ENCODE data around the gene NOXA1.
"Not testable (repeated sequence)": the region's sequence is repeated elsewhere in the genome, so short reads cannot be mapped to it uniquely, and the experiment has no call there.

The NOXA1 gene

DNA sequence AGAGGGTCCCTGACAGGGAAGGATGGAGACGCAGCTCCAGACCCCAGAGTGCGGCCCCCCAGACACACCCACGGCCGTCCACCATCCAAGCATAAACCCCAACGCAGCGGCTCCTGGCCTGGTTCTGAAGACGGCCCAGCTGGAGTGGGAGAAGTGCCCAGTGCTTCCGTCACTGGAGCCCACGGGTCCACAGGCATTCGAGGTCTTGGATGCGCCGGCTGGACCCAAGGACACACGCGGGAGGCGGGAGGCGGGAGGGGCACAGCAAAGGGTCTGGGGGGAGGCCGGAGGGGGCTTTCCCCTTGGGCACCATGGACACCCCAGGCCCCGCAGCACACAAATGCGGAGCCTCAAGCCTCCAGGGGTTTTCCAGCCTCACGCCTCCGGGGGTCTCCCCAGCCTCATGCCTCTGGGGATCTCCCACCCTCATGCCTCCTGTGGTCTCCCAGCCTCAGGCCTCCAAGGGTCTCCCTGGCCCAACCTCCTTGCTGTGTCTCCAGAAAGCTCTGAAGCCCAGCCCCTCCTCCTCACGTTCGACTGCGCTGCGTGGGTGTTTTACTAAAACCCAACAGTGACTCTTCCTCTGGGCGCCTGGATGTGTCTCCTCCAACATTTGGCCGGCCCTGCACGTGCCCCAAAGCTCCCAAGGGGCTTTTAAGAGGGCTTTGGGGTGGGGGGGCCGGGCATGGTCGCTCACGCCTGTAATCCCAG is 15.4 kb upstream of the NOXA1 start:
- DNase-seq: no peak
- H3K27ac Mint-ChIP-seq: no peak overlapping the region
- peaks cover 4% of the 10 kb centered on the region for H3K4me1 Mint-ChIP-seq
- H3K36me3 Mint-ChIP-seq: no peaks in the 10 kb centered on the region
- CTCF ChIA-PET: no interaction called here
- H3K4me3 Mint-ChIP-seq: no peak overlapping the region
- H3K9me3 Mint-ChIP-seq: no peaks in the 10 kb centered on the region
- H3K27me3 Mint-ChIP-seq: peaks cover 47% of the 10 kb centered on the region

DNA sequence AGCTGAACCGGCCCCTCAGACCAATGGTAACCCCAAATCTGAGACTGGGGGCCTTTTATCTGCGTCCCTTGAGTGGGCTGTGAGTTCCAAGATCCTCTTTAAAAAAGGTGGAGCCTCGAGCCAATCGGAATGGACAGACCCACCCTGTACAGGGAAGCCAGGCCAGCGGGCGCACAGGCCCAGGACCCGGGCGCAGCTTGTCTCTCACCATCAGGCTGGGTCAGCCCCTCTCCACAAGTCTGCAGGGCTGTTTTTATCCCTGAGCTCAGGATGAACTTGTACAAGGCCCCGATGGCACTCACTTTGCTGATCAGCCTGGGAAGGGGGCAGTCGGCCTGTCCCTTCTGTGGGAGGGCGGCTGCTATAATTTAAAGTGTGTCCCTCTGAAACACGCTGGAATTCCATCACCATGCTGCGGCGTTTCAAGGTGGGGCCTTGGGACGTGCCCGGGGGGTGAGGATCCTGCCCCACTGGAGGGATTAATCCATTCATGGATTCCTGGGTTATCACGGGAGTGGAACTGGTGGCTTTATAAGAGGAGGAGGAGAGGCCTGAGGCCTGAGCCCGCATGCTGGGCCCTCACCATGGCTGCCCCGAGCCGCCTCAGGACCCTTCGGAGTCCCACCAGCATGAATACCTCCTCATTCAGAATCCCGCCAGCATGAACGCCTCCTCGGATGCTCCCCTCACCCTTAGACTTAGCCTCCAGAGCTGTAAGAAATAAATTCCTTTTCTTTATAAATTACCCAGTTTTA is 14.4 kb upstream of the NOXA1 start:
- Mint-ChIP-seq H3K9me3 (no peaks in the 10 kb centered on the region), H3K4me3 (no peak overlapping the region), H3K27ac (no peak overlapping the region), H3K4me1 (peaks cover 8% of the 10 kb centered on the region), H3K36me3 (no peaks in the 10 kb centered on the region), H3K27me3 (peaks cover 47% of the 10 kb centered on the region)
- CTCF ChIA-PET: interaction anchor here (2.2 kb wide), 1 partner anchor 107 kb away, joined by 7 read pairs; the partner anchor contains the start of gene NRARP
- no peak for DNase-seq

GRCh38 chr9:137409515-137409914 is 13.7 kb upstream of the NOXA1 start:
- H3K4me3 Mint-ChIP-seq: no peak overlapping the region
- H3K27ac Mint-ChIP-seq: peak overlapping the region; percentile 52
- CTCF ChIA-PET: interaction anchor here (0.9 to 2.2 kb wide), 2 partner anchors 108 to 123 kb away, joined by 5 to 7 read pairs; partner anchors contain the start of gene NRARP
- H3K9me3 Mint-ChIP-seq: no peaks in the 10 kb centered on the region
- no peaks in the 10 kb centered on the region for H3K36me3 Mint-ChIP-seq
- H3K27me3 Mint-ChIP-seq: peaks cover 47% of the 10 kb centered on the region
- H3K4me1 Mint-ChIP-seq: peaks cover 10% of the 10 kb centered on the region
- no peak for DNase-seq

GRCh38 chr9:137410236-137410890 is 12.8 kb upstream of the NOXA1 start:
- H3K27ac Mint-ChIP-seq, H3K9me3 Mint-ChIP-seq, H3K36me3 Mint-ChIP-seq, H3K4me3 Mint-ChIP-seq, DNase-seq: not testable (repeated sequence)
- CTCF ChIA-PET: interaction anchor here (0.9 to 2.2 kb wide), 2 partner anchors 108 to 124 kb away, joined by 5 to 7 read pairs; partner anchors contain the start of gene NRARP
- H3K4me1 Mint-ChIP-seq: peaks cover 10% of the 10 kb centered on the region
- peaks cover 47% of the 10 kb centered on the region for H3K27me3 Mint-ChIP-seq

DNA sequence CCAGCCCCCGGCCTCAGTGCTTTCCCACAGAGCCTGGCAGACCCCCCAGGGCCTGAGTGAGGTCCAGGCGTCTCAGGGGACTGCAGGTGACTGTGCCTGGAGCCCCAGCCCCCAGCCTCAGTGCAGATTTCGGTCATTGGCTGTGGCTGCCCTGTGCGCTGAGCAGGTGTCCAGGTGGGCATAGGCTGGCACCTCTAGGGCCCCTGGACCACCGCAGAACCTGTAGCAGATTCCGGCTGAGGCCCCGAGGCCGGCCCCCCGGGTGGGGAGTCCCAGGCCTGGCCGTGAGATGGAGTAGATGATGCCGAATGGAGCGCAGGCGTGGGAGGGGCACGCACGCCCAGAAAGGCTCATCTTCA is 12.3 kb upstream of the NOXA1 start:
- Mint-ChIP-seq H3K27ac (no peak overlapping the region), H3K4me3 (no peak overlapping the region), H3K36me3 (no peaks in the 10 kb centered on the region), H3K9me3 (no peaks in the 10 kb centered on the region), H3K4me1 (peaks cover 10% of the 10 kb centered on the region), H3K27me3 (peaks cover 42% of the 10 kb centered on the region)
- no peak for DNase-seq
- CTCF ChIA-PET: interaction anchor here (1.0 kb wide), 1 partner anchor 124 kb away, joined by 3 read pairs; no protein-coding TSS in a partner anchor

GRCh38 chr9:137411260-137411644 is 11.9 kb upstream of the NOXA1 start:
- Mint-ChIP-seq H3K9me3 (no peaks in the 10 kb centered on the region), H3K4me1 (peaks cover 9% of the 10 kb centered on the region), H3K27me3 (peaks cover 39% of the 10 kb centered on the region), H3K36me3 (no peaks in the 10 kb centered on the region), H3K27ac (no peak overlapping the region), H3K4me3 (no peak overlapping the region)
- no peak for DNase-seq
- CTCF ChIA-PET: interaction anchor here (1.0 kb wide), 1 partner anchor 124 kb away, joined by 3 read pairs; no protein-coding TSS in a partner anchor

GRCh38 chr9:137411645-137412380 is 11.4 kb upstream of the NOXA1 start:
- Mint-ChIP-seq H3K36me3 (no peaks in the 10 kb centered on the region), H3K4me1 (peaks cover 9% of the 10 kb centered on the region), H3K4me3 (no peak overlapping the region), H3K9me3 (no peaks in the 10 kb centered on the region), H3K27me3 (peaks cover 36% of the 10 kb centered on the region), H3K27ac (no peak overlapping the region)
- CTCF ChIA-PET: interaction anchor here (1.0 kb wide), 1 partner anchor 125 kb away, joined by 3 read pairs; no protein-coding TSS in a partner anchor
- DNase-seq: peak; percentile 54

- DNase-seq: no peak
- peaks cover 9% of the 10 kb centered on the region for H3K4me1 Mint-ChIP-seq
- no peaks in the 10 kb centered on the region for H3K9me3 Mint-ChIP-seq
- peaks cover 31% of the 10 kb centered on the region for H3K27me3 Mint-ChIP-seq
- no peaks in the 10 kb centered on the region for H3K36me3 Mint-ChIP-seq
- H3K4me3 Mint-ChIP-seq: no peak overlapping the region
- H3K27ac Mint-ChIP-seq: no peak overlapping the region
- CTCF ChIA-PET: no interaction called here
These were observed 10.8 kb upstream of the NOXA1 start for GRCh38 chr9:137412431-137412830.

- H3K27ac Mint-ChIP-seq: no peak overlapping the region
- no peak overlapping the region for H3K4me3 Mint-ChIP-seq
These were observed 7.7 kb upstream of the NOXA1 start for GRCh38 chr9:137415451-137415850.

GRCh38 chr9:137416006-137416562 is 7.1 kb upstream of the NOXA1 start:
- H3K4me1 Mint-ChIP-seq: peaks cover 9% of the 10 kb centered on the region
- no peaks in the 10 kb centered on the region for H3K9me3 Mint-ChIP-seq
- H3K27me3 Mint-ChIP-seq: peaks cover 3% of the 10 kb centered on the region
- no peaks in the 10 kb centered on the region for H3K36me3 Mint-ChIP-seq
- CTCF ChIA-PET: no interaction called here
- no peak overlapping the region for H3K4me3 Mint-ChIP-seq
- H3K27ac Mint-ChIP-seq: no peak overlapping the region
- no peak for DNase-seq

More at GRCh38 chr9:137415451-137415850, 7.7 kb upstream of the NOXA1 start:
- peaks cover 9% of the 10 kb centered on the region for H3K27me3 Mint-ChIP-seq
- no peaks in the 10 kb centered on the region for H3K9me3 Mint-ChIP-seq
- CTCF ChIA-PET: interaction anchor here (0.6 kb wide), 1 partner anchor 80 kb away, joined by 3 read pairs; no protein-coding TSS in a partner anchor
- H3K36me3 Mint-ChIP-seq: no peaks in the 10 kb centered on the region
- DNase-seq: no peak
- H3K4me1 Mint-ChIP-seq: peaks cover 10% of the 10 kb centered on the region

DNA sequence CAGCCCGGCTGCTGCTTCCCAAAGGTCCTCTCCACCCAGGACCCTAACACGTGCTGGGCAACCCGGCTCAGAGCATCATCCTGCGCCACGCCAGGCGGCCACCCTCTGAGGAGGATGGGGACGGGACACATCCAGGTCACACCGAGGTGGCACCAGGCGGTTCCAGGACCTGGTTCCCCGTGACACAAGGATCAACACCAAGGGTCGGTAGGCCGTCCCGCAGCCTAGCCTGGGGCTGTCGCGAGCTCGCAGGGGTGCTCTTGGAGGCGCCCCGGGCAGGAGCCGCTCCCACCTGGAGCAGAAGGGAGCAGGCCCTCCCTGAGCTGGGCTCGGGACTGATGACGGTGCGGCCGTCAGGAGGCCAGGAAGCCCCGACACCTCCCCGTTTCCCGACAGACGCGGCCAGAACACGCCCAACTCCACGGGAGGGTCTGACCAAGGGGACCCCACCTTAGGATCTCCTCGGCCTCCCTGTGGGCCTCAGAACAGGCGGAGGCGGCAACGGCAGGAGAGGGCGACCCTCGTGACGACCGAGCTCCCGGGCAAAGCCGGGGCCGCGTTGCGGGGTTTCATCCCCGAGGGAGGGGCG is 6.5 kb upstream of the NOXA1 start:
- peak overlapping the region; percentile 28 for H3K4me3 Mint-ChIP-seq

GRCh38 chr9:137417161-137418021 is 5.8 kb upstream of the NOXA1 start:
- H3K27ac Mint-ChIP-seq: no peak overlapping the region
- peaks cover 4% of the 10 kb centered on the region for H3K36me3 Mint-ChIP-seq
- H3K4me1 Mint-ChIP-seq: peaks cover 19% of the 10 kb centered on the region
- peak overlapping the region; percentile 68 for H3K4me3 Mint-ChIP-seq
- peak; percentile 35 for DNase-seq
- no peaks in the 10 kb centered on the region for H3K9me3 Mint-ChIP-seq
- no peaks in the 10 kb centered on the region for H3K27me3 Mint-ChIP-seq
- CTCF ChIA-PET: no interaction called here

More for the DNA sequence above, 6.5 kb upstream of the NOXA1 start:
- H3K36me3 Mint-ChIP-seq: no peaks in the 10 kb centered on the region
- no peak overlapping the region for H3K27ac Mint-ChIP-seq
- DNase-seq: no peak
- H3K4me1 Mint-ChIP-seq: peaks cover 12% of the 10 kb centered on the region
- no peaks in the 10 kb centered on the region for H3K27me3 Mint-ChIP-seq
- no peaks in the 10 kb centered on the region for H3K9me3 Mint-ChIP-seq
- CTCF ChIA-PET: no interaction called here
